SK-N-MC (cell line): ENCODE measurements around the gene HK1.

Experiments
- EZH2 ChIP-seq: fragments of 200-600 bp; sonication (generic); IDR thresholded peaks from one replicate; pipeline ENCODE4 v1.6.1; 2017; ENCODE audit warnings: antibody characterized with exemption
- POLR2AphosphoS5 ChIP-seq: IDR thresholded peaks from 2 replicates; pipeline ENCODE4 v1.6.1; 2012; ENCODE audit warnings: mild to moderate bottlenecking, low read depth, low read length, borderline replicate concordance

- TF ChIP-seq POLR2AphosphoS5 (no peak), EZH2 (no peak)
Measured at GRCh38 chr10:69438536-69439349, 160.4 kb downstream of the HK1 start.
